IMR-90 (cell line): ENCODE measurements around the gene DUS1L. TPM values are rescaled to one million over a fixed set of nuclear protein-coding genes. Genes with fewer than 3 reads are reported as not detected.

ENCODE experiments used
- ATAC-seq: fragments of 200-7000 bp; cut with Tn5 transposase; 2 replicates; pipeline ENCODE4 v1.9.1; 2020; ENCODE audit warnings: low read depth, mild to moderate bottlenecking, moderate library complexity
- BruUV-seq: library from RNA; stranded (reverse); fragments of 400-500 nt; replicated peaks from 2 replicates; lab custom pipeline; 2021; lab: Mats Ljungman, UMichigan
- CTCF ChIA-PET: fragments of 300-600 bp; formaldehyde crosslinking; extraction: SDS; loops from one replicate; lab custom pipeline; 2021; ENCODE audit warnings: antibody characterized with exemption; lab: Yijun Ruan, JAX
- POLR2A ChIA-PET: fragments of 300-600 bp; sonication (Branson Sonifier 250); formaldehyde crosslinking; loops from one replicate; lab custom pipeline; 2022; ENCODE audit warnings: antibody characterized with exemption; ENCODE audit not compliant: unreplicated experiment; lab: Charles Lee
- DNase-seq: peaks from one replicate; pipeline ENCODE4 v3.0.0; 2013
- H2AFZ ChIP-seq: replicated peaks from 2 replicates; pipeline ENCODE3; 2013; ENCODE audit warnings: low read length, mild to moderate bottlenecking; ENCODE audit not compliant: poor library complexity
- H2AK5ac ChIP-seq: 2 replicates; pipeline ENCODE4 v1.6.1; 2013; ENCODE audit warnings: low read depth, low read length, inconsistent platforms
- H2AK9ac ChIP-seq: replicated peaks from 2 replicates; pipeline ENCODE3; 2013; ENCODE audit warnings: mild to moderate bottlenecking, low read depth, low read length, moderate library complexity; ENCODE audit not compliant: poor library complexity
- H2BK120ac ChIP-seq: 2 replicates; pipeline ENCODE4 v1.6.1; 2013; ENCODE audit warnings: low read depth, low read length, inconsistent platforms
- H2BK15ac ChIP-seq: 3 replicates; pipeline ENCODE4 v1.6.1; 2013; ENCODE audit warnings: low read depth, low read length, inconsistent platforms
- H2BK20ac ChIP-seq: 2 replicates; pipeline ENCODE4 v1.6.1; 2013; ENCODE audit warnings: low read depth, mild to moderate bottlenecking, inconsistent platforms, low read length, moderate library complexity
- H2BK5ac ChIP-seq: 2 replicates; pipeline ENCODE4 v1.6.1; 2013; ENCODE audit warnings: mild to moderate bottlenecking, low read depth, low read length, inconsistent platforms; ENCODE audit not compliant: poor library complexity, severe bottlenecking
- H3K14ac ChIP-seq: replicated peaks from 2 replicates; pipeline ENCODE4 v1.6.1; 2013; ENCODE audit warnings: low read depth, low read length, inconsistent platforms
- H3K18ac ChIP-seq: 2 replicates; pipeline ENCODE4 v1.6.1; 2013; ENCODE audit warnings: low read depth, low read length, control low read depth
- H3K23ac ChIP-seq: 2 replicates; pipeline ENCODE4 v1.6.1; 2013; ENCODE audit warnings: low read depth, low read length, inconsistent platforms
- H3K27ac ChIP-seq: 2 replicates; pipeline ENCODE4 v1.5.1; 2013; ENCODE audit warnings: mild to moderate bottlenecking, control low read depth, low read length; ENCODE audit not compliant: insufficient read depth
- H3K27me3 ChIP-seq: 2 replicates; pipeline ENCODE4 v1.6.1; 2013; ENCODE audit warnings: low read length; ENCODE audit not compliant: control insufficient read depth, insufficient read depth
- H3K36me3 ChIP-seq: 2 replicates; pipeline ENCODE4 v1.6.1; 2013; ENCODE audit warnings: low read length, mixed read lengths; ENCODE audit not compliant: control insufficient read depth, insufficient read depth
- H3K4ac ChIP-seq: 2 replicates; pipeline ENCODE4 v1.6.1; 2013; ENCODE audit warnings: low read depth, low read length, inconsistent platforms
- H3K4me1 ChIP-seq: 2 replicates; pipeline ENCODE4 v1.6.1; 2013; ENCODE audit warnings: low read length, mixed read lengths; ENCODE audit not compliant: control insufficient read depth, insufficient read depth
- H3K4me2 ChIP-seq: 2 replicates; pipeline ENCODE4 v1.6.1; 2013; ENCODE audit warnings: low read depth, mild to moderate bottlenecking, control low read depth, low read length, moderate library complexity
- H3K4me3 ChIP-seq: 2 replicates; pipeline ENCODE4 v1.5.1; 2013; ENCODE audit warnings: low read depth, mild to moderate bottlenecking, control low read depth, low read length, moderate library complexity; ENCODE audit not compliant: insufficient read depth
- H3K56ac ChIP-seq: 2 replicates; pipeline ENCODE4 v1.6.1; 2013; ENCODE audit warnings: low read length, inconsistent platforms; ENCODE audit not compliant: insufficient read depth; ENCODE audit errors: extremely low read depth
- H3K79me1 ChIP-seq, 2 experiments: 2 replicates each; pipeline ENCODE4 v1.6.1; 2013; ENCODE audit warnings: low read length in 2 of 2, inconsistent platforms in 1 of 2, low read depth in 1 of 2
- H3K9ac ChIP-seq: 2 replicates; pipeline ENCODE4 v1.6.1; 2013; ENCODE audit warnings: low read depth, low read length, control low read depth
- H3K9me1 ChIP-seq: 2 replicates; pipeline ENCODE4 v1.6.1; 2013; ENCODE audit warnings: low read length, inconsistent platforms; ENCODE audit not compliant: insufficient read depth
- H3K9me3 ChIP-seq: 2 replicates; pipeline ENCODE4 v1.6.1; 2013; ENCODE audit warnings: low read length; ENCODE audit not compliant: control insufficient read depth, insufficient read depth
- H4K20me1 ChIP-seq: 2 replicates; pipeline ENCODE4 v1.6.1; 2013; ENCODE audit warnings: low read length, inconsistent platforms; ENCODE audit not compliant: insufficient read depth
- H4K5ac ChIP-seq: 2 replicates; pipeline ENCODE4 v1.6.1; 2013; ENCODE audit warnings: mild to moderate bottlenecking, low read depth, low read length, control low read depth
- H4K8ac ChIP-seq, 2 experiments: 2 replicates each; pipeline ENCODE4 v1.6.1; 2013; ENCODE audit warnings: low read depth in 2 of 2, low read length in 2 of 2, control low read depth in 1 of 2, inconsistent platforms in 1 of 2
- H4K91ac ChIP-seq: 2 replicates; pipeline ENCODE4 v1.6.1; 2013; ENCODE audit warnings: low read depth, low read length, inconsistent platforms; ENCODE audit not compliant: insufficient read depth
- BHLHE40 ChIP-seq: fragments of 150-350 bp; IDR thresholded peaks from 2 replicates; pipeline ENCODE4 v1.6.1; 2016; ENCODE audit warnings: mild to moderate bottlenecking, low read depth, low read length
- CEBPB ChIP-seq: IDR thresholded peaks from 2 replicates; pipeline ENCODE4 v1.6.1; 2012; ENCODE audit warnings: low read depth, low read length, improper control_type of control experiment
- CHD1 ChIP-seq: IDR thresholded peaks from 2 replicates; pipeline ENCODE4 v1.6.1; 2012; ENCODE audit warnings: low read depth, low read length, improper control_type of control experiment
- FOS ChIP-seq: fragments of 150-350 bp; IDR thresholded peaks from 2 replicates; pipeline ENCODE4 v1.6.1; 2016; ENCODE audit warnings: low read depth, low read length
- MAZ ChIP-seq: IDR thresholded peaks from 2 replicates; pipeline ENCODE4 v1.6.1; 2012; ENCODE audit warnings: low read depth, mild to moderate bottlenecking, low read length, improper control_type of control experiment, moderate library complexity, borderline replicate concordance
- MXI1 ChIP-seq: IDR thresholded peaks from 2 replicates; pipeline ENCODE4 v1.6.1; 2012; ENCODE audit warnings: low read depth, mild to moderate bottlenecking, low read length, moderate library complexity, borderline replicate concordance
- NFE2L2 ChIP-seq: fragments of 150-350 bp; IDR thresholded peaks from 2 replicates; pipeline ENCODE4 v1.6.1; 2016; ENCODE audit warnings: low read depth, mild to moderate bottlenecking, low read length
- POLR2A ChIP-seq: IDR thresholded peaks from 2 replicates; pipeline ENCODE4 v1.6.1; 2012; ENCODE audit warnings: mild to moderate bottlenecking, low read depth, low read length
- RAD21 ChIP-seq: IDR thresholded peaks from 2 replicates; pipeline ENCODE4 v1.6.1; 2012; ENCODE audit warnings: low read length, improper control_type of control experiment
- RCOR1 ChIP-seq: IDR thresholded peaks from 2 replicates; pipeline ENCODE4 v1.6.1; 2012; ENCODE audit warnings: mild to moderate bottlenecking, low read length, improper control_type of control experiment; ENCODE audit not compliant: insufficient replicate concordance
- RFX5 ChIP-seq: IDR thresholded peaks from 2 replicates; pipeline ENCODE4 v1.8.0; 2012; ENCODE audit warnings: low read depth, mild to moderate bottlenecking, low read length, moderate library complexity
- SMC3 ChIP-seq: fragments of 150-350 bp; IDR thresholded peaks from 2 replicates; pipeline ENCODE4 v1.6.1; 2016; ENCODE audit warnings: low read depth, mild to moderate bottlenecking, antibody characterized with exemption, low read length, moderate library complexity
- WGBS, 2 experiments: methylation state at CpG; one replicate each; pipeline versions ENCODE4 v1.1.5 to v1.1.7; 2013; ENCODE audit warnings: missing lambda C conversion rate in 2 of 2; ENCODE audit not compliant: insufficient read length in 1 of 2; ENCODE audit errors: extremely low coverage in 2 of 2; 5-methylcytosine and 5-hydroxymethylcytosine counted together
- dilution Hi-C: fragments of 300-500 bp; cut with HindIII; formaldehyde crosslinking; loops from one replicate; pipeline ENCODE4 v1.14.3; 2018; ENCODE audit warnings: low sequenced_read_pairs; ENCODE audit not compliant: unreplicated experiment
- in situ Hi-C: fragments of 300-500 bp; cut with MboI; formaldehyde crosslinking; loops from 3 replicates; pipeline ENCODE4 v1.14.3; 2019; ENCODE audit warnings: low sequenced_read_pairs, inconsistent platforms, mixed read lengths
- intact Hi-C: fragments of 100-400 bp; cut with micrococcal nuclease; formaldehyde crosslinking; loops from 2 replicates; pipeline ENCODE4 v1.10.0; 2022
- polyA plus RNA-seq, 3 experiments: library from polyadenylated mRNA; depleted of rRNA; stranded (reverse); fragments of >200 nt; gene quantifications; 2 replicates each; pipeline ENCODE4 v1.2.3, GENCODE V29; 2012; ENCODE audit warnings: low replicate concordance in 1 of 3
- total RNA-seq: library from RNA; depleted of rRNA; stranded (reverse); fragments of >200 nt; gene quantifications from 2 replicates; pipeline ENCODE4 v1.2.3, GENCODE V29; 2012
- TF ChIP-seq, protein P1 (sequence below): fragments of 150-350 bp; IDR thresholded peaks from 2 replicates; pipeline ENCODE4 v1.6.1; 2017; ENCODE audit warnings: mild to moderate bottlenecking, antibody characterized with exemption, low read length, low read depth
- TF ChIP-seq, protein P2 (sequence below): conservative IDR thresholded peaks from 2 replicates; pipeline ENCODE4 v1.5.1; 2012; ENCODE audit warnings: mild to moderate bottlenecking, low read depth, low read length, improper control_type of control experiment
- TF ChIP-seq, protein P3 (sequence below): fragments of 150-350 bp; IDR thresholded peaks from 2 replicates; pipeline ENCODE4 v1.6.1; 2016; ENCODE audit warnings: low read depth, mild to moderate bottlenecking, low read length, moderate library complexity, borderline replicate concordance

The DUS1L gene
- total and polyA plus RNA-seq, 2 of the 4 experiments (the other 2 are of a cell fraction), result 29.0 to 76.9 TPM

DNA sequence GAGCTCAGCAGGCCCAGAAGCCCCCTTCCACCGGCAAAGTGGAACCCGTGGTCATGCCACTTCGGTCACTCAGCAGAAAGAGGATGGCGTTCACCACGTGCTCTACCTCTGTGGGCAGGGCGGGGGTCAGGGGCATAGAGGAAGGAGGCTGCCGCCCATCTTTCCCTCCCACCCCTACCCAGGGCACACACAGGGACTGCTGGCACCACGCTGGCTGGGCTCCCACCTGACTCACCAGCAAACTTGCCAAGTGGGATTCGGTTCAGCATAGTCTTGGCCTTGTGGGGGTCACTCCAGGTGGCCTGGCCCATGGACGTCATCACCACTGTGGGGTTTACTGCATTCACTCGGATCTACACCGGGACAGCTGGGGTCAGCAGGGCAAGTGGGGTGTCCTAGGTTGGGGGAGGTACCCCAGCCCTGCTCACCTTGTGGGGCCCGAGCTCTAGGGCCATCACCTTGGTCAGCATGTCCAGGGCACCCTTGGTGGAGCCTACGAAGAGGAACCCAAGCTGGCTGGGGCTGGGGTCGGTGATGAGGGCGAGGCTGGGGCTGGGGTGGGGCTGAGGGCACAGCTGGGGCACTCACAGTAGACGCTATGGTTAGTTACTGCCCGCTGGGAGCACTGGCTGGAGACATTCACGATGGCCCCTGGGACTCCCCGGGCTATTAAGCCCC, 29.5 kb downstream of the DUS1L start:
- no peak overlapping the region for H3K18ac ChIP-seq
- POLR2A ChIA-PET, result no interaction called here
- no peak overlapping the region; the same call in 1 of the 2 replicates for H2AK5ac ChIP-seq
- no peak overlapping the region for H4K8ac ChIP-seq
- dilution Hi-C loops, result no loop called here
- no peak overlapping the region for H2BK15ac ChIP-seq
- ATAC-seq (no peak), DNase-seq (no peak)
- peak overlapping the region; percentile 94 for H3K4me2 ChIP-seq
- H3K9ac ChIP-seq, result peak overlapping the region; percentile 61
- no peaks in the 10 kb centered on the region for H3K27me3 ChIP-seq
- no peaks in the 10 kb centered on the region for H3K36me3 ChIP-seq
- CTCF ChIA-PET, result interaction anchor here (1.7 kb wide), 1 partner anchor 16 kb away, joined by 5 read pairs; no protein-coding TSS in a partner anchor
- peaks cover 11% of the 10 kb centered on the region for H3K4me1 ChIP-seq
- H3K4ac ChIP-seq, result no peak overlapping the region
- no peak overlapping the region for H3K23ac ChIP-seq
- no peak overlapping the region for H2AFZ ChIP-seq
- no peak overlapping the region for H2BK120ac ChIP-seq
- H3K79me1 ChIP-seq, result peaks cover 7 to 12% of the 10 kb centered on the region in 2 experiments
- WGBS, 2 experiments, result 96% methylated on average over 6 of the region's 20 CpGs; no CpG with 5 or more reads in 1 of the 2 experiments
- no peak overlapping the region for H4K91ac ChIP-seq
- no peak overlapping the region for H2BK20ac ChIP-seq
- H3K27ac ChIP-seq, result no peak overlapping the region
- no peak overlapping the region for H3K56ac ChIP-seq
- peaks cover 5% of the 10 kb centered on the region for H4K20me1 ChIP-seq
- 0 out of 2 replicates have a peak, but pooled peaks cover 7% of the 10 kb centered on the region for H3K9me1 ChIP-seq
- H2BK5ac ChIP-seq, result no peak overlapping the region
- no peak overlapping the region for H3K14ac ChIP-seq
- no peaks in the 10 kb centered on the region for H3K9me3 ChIP-seq
- H4K5ac ChIP-seq, result no peak overlapping the region
- intact Hi-C loops, result loop anchor here (2.0 to 10.0 kb wide), 2 partner anchors 63 to 289 kb away; partner anchors contain the start of gene FASN
- BruUV-seq, result TSS peak; percentile 57
- in situ Hi-C loops, result no loop called here
- peak overlapping the region; percentile 61 for H2AK9ac ChIP-seq
- no peak overlapping the region; the same call in 1 of the 2 replicates for H3K4me3 ChIP-seq
- no peak for TF ChIP-seq NFE2L2
- TF ChIP-seq SMC3, result no peak
- TF ChIP-seq MXI1, result no peak
- TF ChIP-seq, protein P1, sequence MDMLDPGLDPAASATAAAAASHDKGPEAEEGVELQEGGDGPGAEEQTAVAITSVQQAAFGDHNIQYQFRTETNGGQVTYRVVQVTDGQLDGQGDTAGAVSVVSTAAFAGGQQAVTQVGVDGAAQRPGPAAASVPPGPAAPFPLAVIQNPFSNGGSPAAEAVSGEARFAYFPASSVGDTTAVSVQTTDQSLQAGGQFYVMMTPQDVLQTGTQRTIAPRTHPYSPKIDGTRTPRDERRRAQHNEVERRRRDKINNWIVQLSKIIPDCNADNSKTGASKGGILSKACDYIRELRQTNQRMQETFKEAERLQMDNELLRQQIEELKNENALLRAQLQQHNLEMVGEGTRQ, result no peak
- no peak for TF ChIP-seq RFX5
- no peak for TF ChIP-seq CHD1
- TF ChIP-seq MAZ, result no peak
- no peak for TF ChIP-seq BHLHE40
- TF ChIP-seq, protein P2, sequence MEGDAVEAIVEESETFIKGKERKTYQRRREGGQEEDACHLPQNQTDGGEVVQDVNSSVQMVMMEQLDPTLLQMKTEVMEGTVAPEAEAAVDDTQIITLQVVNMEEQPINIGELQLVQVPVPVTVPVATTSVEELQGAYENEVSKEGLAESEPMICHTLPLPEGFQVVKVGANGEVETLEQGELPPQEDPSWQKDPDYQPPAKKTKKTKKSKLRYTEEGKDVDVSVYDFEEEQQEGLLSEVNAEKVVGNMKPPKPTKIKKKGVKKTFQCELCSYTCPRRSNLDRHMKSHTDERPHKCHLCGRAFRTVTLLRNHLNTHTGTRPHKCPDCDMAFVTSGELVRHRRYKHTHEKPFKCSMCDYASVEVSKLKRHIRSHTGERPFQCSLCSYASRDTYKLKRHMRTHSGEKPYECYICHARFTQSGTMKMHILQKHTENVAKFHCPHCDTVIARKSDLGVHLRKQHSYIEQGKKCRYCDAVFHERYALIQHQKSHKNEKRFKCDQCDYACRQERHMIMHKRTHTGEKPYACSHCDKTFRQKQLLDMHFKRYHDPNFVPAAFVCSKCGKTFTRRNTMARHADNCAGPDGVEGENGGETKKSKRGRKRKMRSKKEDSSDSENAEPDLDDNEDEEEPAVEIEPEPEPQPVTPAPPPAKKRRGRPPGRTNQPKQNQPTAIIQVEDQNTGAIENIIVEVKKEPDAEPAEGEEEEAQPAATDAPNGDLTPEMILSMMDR, result no peak
- TF ChIP-seq RAD21, result no peak
- TF ChIP-seq, protein P3, sequence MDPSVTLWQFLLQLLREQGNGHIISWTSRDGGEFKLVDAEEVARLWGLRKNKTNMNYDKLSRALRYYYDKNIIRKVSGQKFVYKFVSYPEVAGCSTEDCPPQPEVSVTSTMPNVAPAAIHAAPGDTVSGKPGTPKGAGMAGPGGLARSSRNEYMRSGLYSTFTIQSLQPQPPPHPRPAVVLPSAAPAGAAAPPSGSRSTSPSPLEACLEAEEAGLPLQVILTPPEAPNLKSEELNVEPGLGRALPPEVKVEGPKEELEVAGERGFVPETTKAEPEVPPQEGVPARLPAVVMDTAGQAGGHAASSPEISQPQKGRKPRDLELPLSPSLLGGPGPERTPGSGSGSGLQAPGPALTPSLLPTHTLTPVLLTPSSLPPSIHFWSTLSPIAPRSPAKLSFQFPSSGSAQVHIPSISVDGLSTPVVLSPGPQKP, result no peak
- no peak for TF ChIP-seq RCOR1
- TF ChIP-seq CEBPB, result no peak
- no peak for TF ChIP-seq POLR2A
- TF ChIP-seq FOS, result no peak
